Astrocyte (in vitro differentiated cells and primary cell): ENCODE results near the gene ADAM8. TPM values are rescaled to one million over a fixed set of nuclear protein-coding genes. Genes with fewer than 3 reads are reported as not detected.

ENCODE experiments used
- DNase-seq: peaks from one replicate; pipeline ENCODE4 v3.0.0-alpha.2; 2010; ENCODE audit warnings: low read depth
- FAIRE-seq: peaks from 2 replicates; lab custom pipeline; 2011; peaks lifted over from hg19 to GRCh38; lab: Jason Lieb, UNC
- H2AFZ ChIP-seq: 2 replicates; pipeline ENCODE4 v1.6.0; 2012; ENCODE audit warnings: low read depth, low read length, inconsistent platforms
- H3K27ac ChIP-seq: 2 replicates; pipeline ENCODE4 v1.5.1; 2011; ENCODE audit warnings: low read depth, low read length, inconsistent platforms
- H3K27me3 ChIP-seq: 2 replicates; pipeline ENCODE4 v1.6.0; 2011; ENCODE audit warnings: low read length, inconsistent platforms; ENCODE audit not compliant: insufficient read depth
- H3K36me3 ChIP-seq: 2 replicates; pipeline ENCODE4 v1.5.1; 2011; ENCODE audit warnings: low read length, inconsistent platforms; ENCODE audit not compliant: insufficient read depth
- H3K4me1 ChIP-seq: 2 replicates; pipeline ENCODE4 v1.5.1; 2011; ENCODE audit warnings: low read length, inconsistent platforms; ENCODE audit not compliant: insufficient read depth
- H3K4me2 ChIP-seq: 2 replicates; pipeline ENCODE4 v1.6.0; 2012; ENCODE audit warnings: low read length, inconsistent platforms
- H3K4me3 ChIP-seq: 2 replicates; pipeline ENCODE4 v1.5.1; 2011; ENCODE audit warnings: low read depth, mild to moderate bottlenecking, low read length, inconsistent platforms; ENCODE audit not compliant: insufficient read depth
- H3K79me2 ChIP-seq: 2 replicates; pipeline ENCODE4 v1.6.0; 2012; ENCODE audit warnings: mild to moderate bottlenecking, low read length, inconsistent platforms; ENCODE audit not compliant: insufficient read depth
- H3K9ac ChIP-seq: 2 replicates; pipeline ENCODE4 v1.6.0; 2012; ENCODE audit warnings: mild to moderate bottlenecking, low read length, inconsistent platforms
- H3K9me3 ChIP-seq: 2 replicates; pipeline ENCODE4 v1.5.1; 2012; ENCODE audit warnings: low read depth, mild to moderate bottlenecking, low read length, inconsistent platforms; ENCODE audit not compliant: insufficient read depth
- H4K20me1 ChIP-seq: 2 replicates; pipeline ENCODE4 v1.6.0; 2012; ENCODE audit warnings: low read length, inconsistent platforms; ENCODE audit not compliant: insufficient read depth
- H3K27ac Mint-ChIP-seq: one replicate; pipeline ENCODE4 v1.8.0; 2021; ENCODE audit warnings: mild to moderate bottlenecking, mixed read lengths; ENCODE audit not compliant: unreplicated experiment
- H3K27me3 Mint-ChIP-seq: one replicate; pipeline ENCODE4 v1.8.0; 2021; ENCODE audit warnings: low read depth, mixed read lengths; ENCODE audit not compliant: unreplicated experiment
- H3K36me3 Mint-ChIP-seq: one replicate; pipeline ENCODE4 v1.8.0; 2021; ENCODE audit warnings: low read depth, mixed read lengths; ENCODE audit not compliant: unreplicated experiment
- H3K4me1 Mint-ChIP-seq: one replicate; pipeline ENCODE4 v1.8.0; 2021; ENCODE audit warnings: low read depth, mixed read lengths; ENCODE audit not compliant: unreplicated experiment
- H3K4me3 Mint-ChIP-seq: one replicate; pipeline ENCODE4 v1.8.0; 2021; ENCODE audit warnings: mild to moderate bottlenecking, moderate library complexity, mixed read lengths; ENCODE audit not compliant: unreplicated experiment
- H3K9me3 Mint-ChIP-seq: one replicate; pipeline ENCODE4 v1.8.0; 2021; ENCODE audit warnings: mild to moderate bottlenecking, mixed read lengths; ENCODE audit not compliant: unreplicated experiment
- CTCF ChIP-seq: IDR thresholded peaks from 2 replicates; pipeline ENCODE4 v1.5.1; 2011; ENCODE audit warnings: low read depth, mild to moderate bottlenecking, inconsistent platforms, low read length, moderate library complexity; ENCODE audit not compliant: insufficient read depth
- EZH2 ChIP-seq: IDR thresholded peaks from 2 replicates; pipeline ENCODE4 v1.6.1; 2012; ENCODE audit warnings: mild to moderate bottlenecking, low read length, inconsistent platforms; ENCODE audit not compliant: insufficient read depth
- total RNA-seq: library from RNA; stranded (reverse); gene quantifications from 2 replicates; pipeline ENCODE4 v1.2.1, GENCODE V29; 2021

Gene ADAM8
- total RNA-seq, 1 donor from 2014 or later = 4.6 TPM

GRCh38 chr10:133221331-133221730 is 55.3 kb downstream of the ADAM8 start:
- DNase-seq = no peak

GRCh38 chr10:133219782-133220181 is 56.9 kb downstream of the ADAM8 start:
- H4K20me1 ChIP-seq = no peaks in the 10 kb centered on the region
- H3K36me3 ChIP-seq = no peaks in the 10 kb centered on the region
- no peak overlapping the region for H3K27ac ChIP-seq
- H2AFZ ChIP-seq = no peak overlapping the region
- H3K4me1 Mint-ChIP-seq = no peaks in the 10 kb centered on the region
- TF ChIP-seq EZH2 = no peak
- no peak for TF ChIP-seq CTCF
- H3K9ac ChIP-seq = no peak overlapping the region
- no peak overlapping the region for H3K4me3 ChIP-seq
- peaks cover 2% of the 10 kb centered on the region for H3K27me3 ChIP-seq
- H3K27me3 Mint-ChIP-seq = peaks cover 47% of the 10 kb centered on the region
- no peaks in the 10 kb centered on the region for H3K9me3 ChIP-seq
- no peaks in the 10 kb centered on the region for H3K36me3 Mint-ChIP-seq
- H3K4me2 ChIP-seq = no peak overlapping the region
- DNase-seq = no peak
- no peak overlapping the region for H3K27ac Mint-ChIP-seq
- no peak for FAIRE-seq
- H3K4me3 Mint-ChIP-seq = no peak overlapping the region
- no peaks in the 10 kb centered on the region for H3K9me3 Mint-ChIP-seq
- H3K4me1 ChIP-seq = no peaks in the 10 kb centered on the region
- no peaks in the 10 kb centered on the region for H3K79me2 ChIP-seq

More at GRCh38 chr10:133221331-133221730, 55.3 kb downstream of the ADAM8 start:
- no peak for FAIRE-seq
- peaks cover 5% of the 10 kb centered on the region for H3K4me1 Mint-ChIP-seq
- H3K79me2 ChIP-seq = no peaks in the 10 kb centered on the region
- H3K27me3 ChIP-seq = peaks cover 2% of the 10 kb centered on the region
- H3K27ac Mint-ChIP-seq = no peak overlapping the region
- H3K4me3 Mint-ChIP-seq = peak overlapping the region; percentile 60
- H3K9me3 Mint-ChIP-seq = peaks cover 2% of the 10 kb centered on the region
- H3K4me3 ChIP-seq = no peak overlapping the region
- H3K36me3 ChIP-seq = no peaks in the 10 kb centered on the region
- no peak overlapping the region for H3K4me2 ChIP-seq
- no peaks in the 10 kb centered on the region for H4K20me1 ChIP-seq
- H3K27ac ChIP-seq = no peak overlapping the region
- H3K27me3 Mint-ChIP-seq = peaks cover 46% of the 10 kb centered on the region
- no peaks in the 10 kb centered on the region for H3K9me3 ChIP-seq
- H3K36me3 Mint-ChIP-seq = no peaks in the 10 kb centered on the region
- H3K4me1 ChIP-seq = no peaks in the 10 kb centered on the region
- TF ChIP-seq EZH2 (no peak), CTCF (no peak)
- H3K9ac ChIP-seq = no peak overlapping the region
- no peak overlapping the region for H2AFZ ChIP-seq

- no peaks in the 10 kb centered on the region for H3K4me1 ChIP-seq
These were observed 57.8 kb downstream of the ADAM8 start for GRCh38 chr10:133218891-133219290.

More at GRCh38 chr10:133218891-133219290, 57.8 kb downstream of the ADAM8 start:
- H2AFZ ChIP-seq = no peak overlapping the region
- H3K27ac ChIP-seq = no peak overlapping the region
- TF ChIP-seq CTCF = no peak
- TF ChIP-seq EZH2 = no peak
- Mint-ChIP-seq H3K4me3 (no peak overlapping the region), H3K9me3 (no peaks in the 10 kb centered on the region), H3K27me3 (peaks cover 39% of the 10 kb centered on the region), H3K4me1 (no peaks in the 10 kb centered on the region), H3K27ac (no peak overlapping the region), H3K36me3 (no peaks in the 10 kb centered on the region)
- H3K4me2 ChIP-seq = no peak overlapping the region
- H3K27me3 ChIP-seq = peaks cover 2% of the 10 kb centered on the region
- H3K9ac ChIP-seq = no peak overlapping the region
- no peaks in the 10 kb centered on the region for H3K79me2 ChIP-seq
- no peak for FAIRE-seq
- no peak for DNase-seq
- no peaks in the 10 kb centered on the region for H3K9me3 ChIP-seq
- H3K36me3 ChIP-seq = no peaks in the 10 kb centered on the region
- no peaks in the 10 kb centered on the region for H4K20me1 ChIP-seq
- H3K4me3 ChIP-seq = no peak overlapping the region
